ENCODE measurements around the gene WDR27.

GRCh38 chr6:169627736-169628607, 73.9 kb downstream of the WDR27 start:
- TF ChIP-seq CTCF (IDR thresholded peaks at IDR 0.05; ENCODE audit: low read length) (no peak), EZH2 (optimal IDR thresholded peaks at IDR 0.05; ENCODE audit: low read depth, low read length) (no peak), EZH2phosphoT487 (IDR thresholded peaks at IDR 0.05; ENCODE audit: low read length) (no peak)
